ENCODE results near the gene ZNF141.
"Not testable (repeated sequence)": the region's sequence is repeated elsewhere in the genome, so short reads cannot be mapped to it uniquely, and the experiment has no call there.

The ZNF141 gene

GRCh38 chr4:337143-337931, at the start of gene ZNF141:
TSS of gene ZNF141 (plus strand) at chr4:337814. CDS start at chr4:337984, 170 bp downstream.
- DNase-seq = peak; percentile 98

- peak; percentile 32 for DNase-seq
Measured at GRCh38 chr4:288891-289290, 48.7 kb upstream of the ZNF141 start.

GRCh38 chr4:294732-295131, 42.9 kb upstream of the ZNF141 start:
- no peak for DNase-seq

GRCh38 chr4:302381-302780, 35.2 kb upstream of the ZNF141 start:
- DNase-seq = no peak

- not testable (repeated sequence) for DNase-seq
Measured at GRCh38 chr4:304516-304915, 33.1 kb upstream of the ZNF141 start.

GRCh38 chr4:304969-305680, 32.5 kb upstream of the ZNF141 start, which contains the start of gene ZNF732:
TSS of gene ZNF732 (minus strand) at chr4:305474. CDS start at chr4:305310, 164 bp downstream.
- peak; percentile 86 for DNase-seq

- DNase-seq = peak; percentile 79
Measured at GRCh38 chr4:306551-306961, 31.1 kb upstream of the ZNF141 start.

- no peak for DNase-seq
Measured at GRCh38 chr4:309807-310206, 27.8 kb upstream of the ZNF141 start.

- DNase-seq = no peak
Measured at GRCh38 chr4:314296-314903, 23.2 kb upstream of the ZNF141 start.

GRCh38 chr4:328729-329128, 8.9 kb upstream of the ZNF141 start:
- DNase-seq = no peak

GRCh38 chr4:335515-335914, 2.1 kb upstream of the ZNF141 start:
- no peak for DNase-seq

GRCh38 chr4:336099-336892, 1.3 kb upstream of the ZNF141 start:
- DNase-seq = peak; percentile 21

GRCh38 chr4:336893-337142, 796 bp upstream of the ZNF141 start:
- no peak for DNase-seq

- DNase-seq = peak; percentile 81
Measured at GRCh38 chr4:337932-338758, 531 bp downstream of the ZNF141 start.

GRCh38 chr4:338759-339097, 1.1 kb downstream of the ZNF141 start:
- DNase-seq = peak; percentile 39

- DNase-seq = peak; percentile 4
Measured at GRCh38 chr4:340011-340410, 2.4 kb downstream of the ZNF141 start.

- DNase-seq = no peak
Measured at GRCh38 chr4:373062-373839, 35.6 kb downstream of the ZNF141 start.

- DNase-seq = no peak
Measured at GRCh38 chr4:374298-375160, 36.9 kb downstream of the ZNF141 start.

GRCh38 chr4:384311-385010, 46.8 kb downstream of the ZNF141 start:
- DNase-seq = peak; percentile 55
